Body of pancreas (tissue), 4 donors: ENCODE results near the gene MPND. TPM values are rescaled to one million over a fixed set of nuclear protein-coding genes. Genes with fewer than 3 reads are reported as not detected.

Source experiments
- ATAC-seq: fragments of 150-250 bp; one replicate; pipeline ENCODE4 v1.9.1; 2016
- DNase-seq, 4 donors: peaks; one replicate each; pipeline ENCODE4 v3.0.0-alpha.2; 2019
- H3K27ac ChIP-seq, 4 donors: fragments of 200-600 bp; sonication (generic); 1 replicate in 3 of 4; 2 replicates in 1 of 4; pipeline versions ENCODE4 v1.5.1 to v1.6.1; 2016 to 2019; ENCODE audit warnings: mild to moderate bottlenecking in 1 of 4, mixed read lengths in 1 of 4, moderate library complexity in 1 of 4
- H3K27me3 ChIP-seq, 2 donors: fragments of 200-600 bp; sonication (generic); one replicate each; pipeline ENCODE4 v1.6.0; 2016; ENCODE audit warnings: mild to moderate bottlenecking in 1 of 2
- H3K36me3 ChIP-seq, 2 donors: fragments of 200-600 bp; sonication (generic); replicated peaks in 1 of 2; 2 replicates each; pipeline ENCODE4 v1.5.1; 2016; ENCODE audit warnings: low read depth in 2 of 2; ENCODE audit not compliant: insufficient read depth in 1 of 2
- H3K4me1 ChIP-seq: fragments of 200-600 bp; sonication (generic); one replicate; pipeline ENCODE4 v1.6.0; 2016
- H3K4me3 ChIP-seq, 2 donors: fragments of 200-600 bp; sonication (generic); 1 replicate in 1 of 2; 2 replicates in 1 of 2; pipeline ENCODE4 v1.5.1; 2016 to 2019
- H3K9me3 ChIP-seq, 3 donors: fragments of 200-600 bp; sonication (generic); 1 replicate in 2 of 3; 2 replicates in 1 of 3; pipeline ENCODE4 v1.5.1; 2016
- POLR2A ChIP-seq, 3 donors: fragments of 450-650 bp; IDR thresholded peaks; one replicate each; pipeline ENCODE4 v1.6.1; 2016; ENCODE audit warnings: antibody characterized with exemption in 3 of 3, mild to moderate bottlenecking in 2 of 3
- WGBS, 2 donors: methylation state at CpG; one replicate each; pipeline ENCODE4 v1.1.5; 2017; 5-methylcytosine and 5-hydroxymethylcytosine counted together
- intact Hi-C: fragments of 100-400 bp; cut with DNase I; formaldehyde crosslinking; loops from one replicate; pipeline ENCODE4 v1.15.1; 2023
- total RNA-seq, 2 donors: library from RNA; depleted of rRNA; stranded (reverse); fragments of >200 nt; gene quantifications; one replicate each; pipeline ENCODE4 v1.1.0, GENCODE V29; 2016
- TF ChIP-seq, protein P1 (sequence below), 7 experiments: fragments of 450-650 bp in 4 of 7; fragments of 200-600 bp in 3 of 7; sonication (generic) in 3 of 7; IDR thresholded peaks; one replicate each; pipeline ENCODE4 v1.5.1; 2016 to 2019; ENCODE audit warnings: antibody characterized with exemption in 7 of 7

Gene MPND
- total RNA-seq, 2 donors from 2014 or later, result 0.99 to 7.5 TPM

DNA sequence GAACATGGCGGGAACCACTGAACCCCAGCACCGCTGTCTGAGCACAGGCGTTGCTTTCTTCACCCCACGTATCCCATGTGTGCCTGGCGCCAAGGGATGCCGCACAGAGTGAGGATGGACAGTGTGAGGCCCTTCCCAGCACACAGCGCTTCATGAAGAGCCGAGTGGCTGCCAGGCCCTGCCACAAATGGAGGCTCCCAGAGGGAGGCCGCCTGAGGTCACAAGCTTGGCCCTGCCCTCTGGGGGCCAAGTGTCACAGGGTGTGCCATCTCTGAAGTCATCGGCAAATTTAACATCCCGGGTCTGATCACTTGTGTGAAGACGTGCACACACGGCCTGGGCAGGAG lies 24.4 kb downstream of the MPND start:
- WGBS, 2 donors, result 85 to 87% methylated on average over 8 to 13 of the region's 13 CpGs
- Histone ChIP-seq H3K4me3 (no peak overlapping the region), H3K27ac (peak overlapping the region in 2 of 4 donors; percentile 58 to 64), H3K27me3 (no peaks in the 10 kb centered on the region), H3K4me1 (peaks cover 49% of the 10 kb centered on the region), H3K9me3 (no peaks in the 10 kb centered on the region), H3K36me3 (peaks cover 6 to 18% of the 10 kb centered on the region in 2 donors)
- DNase-seq (no peak), ATAC-seq (no peak)
- TF ChIP-seq, protein P1, sequence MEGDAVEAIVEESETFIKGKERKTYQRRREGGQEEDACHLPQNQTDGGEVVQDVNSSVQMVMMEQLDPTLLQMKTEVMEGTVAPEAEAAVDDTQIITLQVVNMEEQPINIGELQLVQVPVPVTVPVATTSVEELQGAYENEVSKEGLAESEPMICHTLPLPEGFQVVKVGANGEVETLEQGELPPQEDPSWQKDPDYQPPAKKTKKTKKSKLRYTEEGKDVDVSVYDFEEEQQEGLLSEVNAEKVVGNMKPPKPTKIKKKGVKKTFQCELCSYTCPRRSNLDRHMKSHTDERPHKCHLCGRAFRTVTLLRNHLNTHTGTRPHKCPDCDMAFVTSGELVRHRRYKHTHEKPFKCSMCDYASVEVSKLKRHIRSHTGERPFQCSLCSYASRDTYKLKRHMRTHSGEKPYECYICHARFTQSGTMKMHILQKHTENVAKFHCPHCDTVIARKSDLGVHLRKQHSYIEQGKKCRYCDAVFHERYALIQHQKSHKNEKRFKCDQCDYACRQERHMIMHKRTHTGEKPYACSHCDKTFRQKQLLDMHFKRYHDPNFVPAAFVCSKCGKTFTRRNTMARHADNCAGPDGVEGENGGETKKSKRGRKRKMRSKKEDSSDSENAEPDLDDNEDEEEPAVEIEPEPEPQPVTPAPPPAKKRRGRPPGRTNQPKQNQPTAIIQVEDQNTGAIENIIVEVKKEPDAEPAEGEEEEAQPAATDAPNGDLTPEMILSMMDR (IDR thresholded peaks at IDR 0.05), result no peak
- no peak for TF ChIP-seq POLR2A (IDR thresholded peaks at IDR 0.05)
- intact Hi-C loops, result no loop called here

DNA sequence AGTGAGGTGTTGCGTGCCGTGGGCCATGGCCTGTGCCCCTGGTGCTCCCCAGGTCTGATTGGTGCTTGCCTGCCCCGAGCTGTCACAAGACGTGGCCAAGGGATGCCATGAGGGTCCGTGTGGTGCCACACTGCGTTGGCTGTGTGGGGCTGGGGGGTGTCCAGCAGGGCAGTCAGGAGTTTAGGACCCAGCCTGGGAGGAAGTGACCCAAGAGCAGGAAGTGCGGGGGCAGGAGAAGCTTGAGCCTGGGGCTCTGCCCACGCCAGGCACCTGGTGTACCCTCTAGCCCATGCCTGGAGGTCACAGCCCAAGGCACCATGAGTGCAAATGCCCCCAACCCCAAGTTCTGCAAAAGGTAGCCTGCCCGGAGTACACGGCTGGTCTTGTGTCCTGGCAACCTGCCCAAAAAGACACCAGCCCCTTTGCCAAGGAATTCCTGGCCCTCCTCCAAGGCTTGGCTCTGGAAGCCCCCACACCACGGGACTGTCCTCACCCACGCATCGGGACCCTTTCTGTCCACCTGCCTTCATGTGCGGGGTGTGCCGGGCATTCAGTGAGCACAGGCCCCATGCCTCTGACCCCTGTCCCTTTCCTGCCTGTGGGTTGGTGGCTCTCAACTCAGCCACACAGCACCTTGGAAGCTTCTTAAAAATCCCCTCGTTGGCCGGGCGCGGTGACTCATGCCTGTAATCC lies 24.9 kb downstream of the MPND start:
- ATAC-seq, result no peak
- H3K9me3 ChIP-seq, result no peaks in the 10 kb centered on the region
- peak overlapping the region in 3 of 4 donors; percentile 58 to 77 (median 64) for H3K27ac ChIP-seq
- no peak for DNase-seq
- no peak for TF ChIP-seq POLR2A (IDR thresholded peaks at IDR 0.05)
- TF ChIP-seq, protein P1 (IDR thresholded peaks at IDR 0.05), result no peak
- WGBS, 2 donors, result 57 to 58% methylated on average over 7 to 19 of the region's 19 CpGs
- H3K36me3 ChIP-seq, result peaks cover 6 to 13% of the 10 kb centered on the region in 2 donors
- no peaks in the 10 kb centered on the region for H3K27me3 ChIP-seq
- intact Hi-C loops, result no loop called here
- no peak overlapping the region for H3K4me3 ChIP-seq
- H3K4me1 ChIP-seq, result peaks cover 54% of the 10 kb centered on the region

GRCh38 chr19:4369109-4369887 lies 25.9 kb downstream of the MPND start:
- no peak for TF ChIP-seq POLR2A (IDR thresholded peaks at IDR 0.05)
- TF ChIP-seq, protein P1 (IDR thresholded peaks at IDR 0.05), result no peak
- ATAC-seq (peak; percentile 37), DNase-seq (peak in 1 of 4 donors; percentile 60)
- Histone ChIP-seq H3K4me1 (peaks cover 64% of the 10 kb centered on the region), H3K4me3 (no peak overlapping the region), H3K36me3 (peaks cover 5 to 6% of the 10 kb centered on the region in 2 donors), H3K27me3 (no peaks in the 10 kb centered on the region), H3K9me3 (no peaks in the 10 kb centered on the region), H3K27ac (peak overlapping the region in 3 of 4 donors; percentile 58 to 77 (median 64))
- WGBS, 2 donors, result 53 to 57% methylated on average over 9 to 21 of the region's 25 CpGs
- intact Hi-C loops, result no loop called here

DNA sequence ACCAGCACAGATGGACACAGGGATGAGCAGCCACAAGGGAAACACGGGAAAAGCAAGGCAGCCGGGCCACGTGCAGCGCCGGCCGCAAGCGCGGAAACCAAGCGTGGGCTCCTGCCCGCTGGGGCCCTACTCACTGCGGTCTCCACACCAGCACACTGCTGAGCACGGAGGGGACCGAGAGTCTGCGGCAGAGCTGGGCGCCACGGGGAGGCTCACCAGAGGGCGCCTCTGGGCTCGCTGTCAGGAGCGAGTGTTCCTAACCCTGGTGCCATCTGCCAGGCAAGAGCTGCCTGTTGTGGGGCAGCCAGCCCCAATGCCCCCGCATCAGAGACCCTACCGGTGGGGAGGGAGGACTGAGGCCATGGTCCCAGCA lies 26.5 kb downstream of the MPND start:
- H3K36me3 ChIP-seq, result peaks cover 5 to 6% of the 10 kb centered on the region in 2 donors
- intact Hi-C loops, result no loop called here
- H3K4me1 ChIP-seq, result peaks cover 70% of the 10 kb centered on the region
- TF ChIP-seq POLR2A (IDR thresholded peaks at IDR 0.05), result no peak
- TF ChIP-seq, protein P1 (IDR thresholded peaks at IDR 0.05), result peak in 4 of 7 experiments; percentile 3 to 25 (median 12)
- H3K27ac ChIP-seq, result peak overlapping the region in 3 of 4 donors; percentile 58 to 77 (median 64)
- H3K27me3 ChIP-seq, result no peaks in the 10 kb centered on the region
- no peak overlapping the region for H3K4me3 ChIP-seq
- no peaks in the 10 kb centered on the region for H3K9me3 ChIP-seq
- WGBS, 2 donors, result 64 to 69% methylated on average over 17 to 20 of the region's 21 CpGs
- ATAC-seq (no peak), DNase-seq (peak in 2 of 4 donors; percentile 24 to 55)
